ENCODE results near the gene AP1B1.

Gene AP1B1

GRCh38 chr22:29328566-29329500 lies 59.5 kb downstream of the AP1B1 start:
- Histone ChIP-seq H3K36me3 (replicated peaks) (peaks cover 27% of the 10 kb centered on the region), H3K9me3 (no peaks in the 10 kb centered on the region), H3K27me3 (ENCODE audit: low read depth) (no peaks in the 10 kb centered on the region), H3K4me1 (no peaks in the 10 kb centered on the region), H3K4me3 (no peak overlapping the region)
- in situ Hi-C loops (cut with MboI; ENCODE audit: low sequenced_read_pairs), result no loop called here
- DNase-seq (ENCODE audit: low spot score in 2 of 2), result no peak

- H3K4me1 ChIP-seq, result no peaks in the 10 kb centered on the region
- H3K27me3 ChIP-seq (ENCODE audit: low read depth), result no peaks in the 10 kb centered on the region
- no peak overlapping the region for H3K4me3 ChIP-seq
- no peak for DNase-seq (ENCODE audit: low spot score in 2 of 2)
- in situ Hi-C loops (cut with MboI; ENCODE audit: low sequenced_read_pairs), result no loop called here
- H3K9me3 ChIP-seq, result no peaks in the 10 kb centered on the region
- peaks cover 24% of the 10 kb centered on the region for H3K36me3 ChIP-seq (replicated peaks)
These were observed 60.3 kb downstream of the AP1B1 start for GRCh38 chr22:29328055-29328454.

GRCh38 chr22:29327089-29327764 lies 61.1 kb downstream of the AP1B1 start:
- Histone ChIP-seq H3K4me1 (no peaks in the 10 kb centered on the region), H3K27me3 (ENCODE audit: low read depth) (no peaks in the 10 kb centered on the region), H3K4me3 (no peak overlapping the region), H3K9me3 (no peaks in the 10 kb centered on the region), H3K36me3 (replicated peaks) (peaks cover 24% of the 10 kb centered on the region)
- DNase-seq (ENCODE audit: low spot score in 2 of 2), result no peak
- in situ Hi-C loops (cut with MboI; ENCODE audit: low sequenced_read_pairs), result no loop called here

GRCh38 chr22:29326481-29326880 lies 61.9 kb downstream of the AP1B1 start:
- Histone ChIP-seq H3K36me3 (replicated peaks) (peaks cover 24% of the 10 kb centered on the region), H3K4me3 (no peak overlapping the region), H3K27me3 (ENCODE audit: low read depth) (no peaks in the 10 kb centered on the region), H3K9me3 (no peaks in the 10 kb centered on the region), H3K4me1 (no peaks in the 10 kb centered on the region)
- in situ Hi-C loops (cut with MboI; ENCODE audit: low sequenced_read_pairs), result no loop called here
- DNase-seq (ENCODE audit: low spot score in 2 of 2), result no peak

GRCh38 chr22:29325785-29326315 lies 62.5 kb downstream of the AP1B1 start:
- H3K36me3 ChIP-seq (replicated peaks), result peaks cover 24% of the 10 kb centered on the region
- no peak overlapping the region for H3K4me3 ChIP-seq
- no peaks in the 10 kb centered on the region for H3K4me1 ChIP-seq
- in situ Hi-C loops (cut with MboI; ENCODE audit: low sequenced_read_pairs), result no loop called here
- no peaks in the 10 kb centered on the region for H3K9me3 ChIP-seq
- DNase-seq (ENCODE audit: low spot score in 2 of 2), result no peak
- H3K27me3 ChIP-seq (ENCODE audit: low read depth), result no peaks in the 10 kb centered on the region

GRCh38 chr22:29325356-29325755 lies 63.0 kb downstream of the AP1B1 start:
- in situ Hi-C loops (cut with MboI; ENCODE audit: low sequenced_read_pairs), result no loop called here
- DNase-seq (ENCODE audit: low spot score in 2 of 2), result no peak
- H3K4me3 ChIP-seq, result no peak overlapping the region
- H3K9me3 ChIP-seq, result no peaks in the 10 kb centered on the region
- H3K4me1 ChIP-seq, result no peaks in the 10 kb centered on the region
- no peaks in the 10 kb centered on the region for H3K27me3 ChIP-seq (ENCODE audit: low read depth)
- H3K36me3 ChIP-seq (replicated peaks), result peaks cover 24% of the 10 kb centered on the region

- Histone ChIP-seq H3K36me3 (replicated peaks) (peaks cover 14% of the 10 kb centered on the region), H3K4me3 (no peak overlapping the region), H3K4me1 (no peaks in the 10 kb centered on the region), H3K27me3 (ENCODE audit: low read depth) (no peaks in the 10 kb centered on the region), H3K9me3 (no peaks in the 10 kb centered on the region)
- in situ Hi-C loops (cut with MboI; ENCODE audit: low sequenced_read_pairs), result no loop called here
- DNase-seq (ENCODE audit: low spot score in 2 of 2), result no peak
These were observed 64.7 kb downstream of the AP1B1 start for GRCh38 chr22:29323641-29324040.

- Histone ChIP-seq H3K4me1 (no peaks in the 10 kb centered on the region), H3K36me3 (replicated peaks) (no peaks in the 10 kb centered on the region), H3K27me3 (ENCODE audit: low read depth) (no peaks in the 10 kb centered on the region), H3K4me3 (no peak overlapping the region), H3K9me3 (no peaks in the 10 kb centered on the region)
- in situ Hi-C loops (cut with MboI; ENCODE audit: low sequenced_read_pairs), result no loop called here
- DNase-seq (ENCODE audit: low spot score in 2 of 2), result no peak
These were observed 67.8 kb downstream of the AP1B1 start for GRCh38 chr22:29320546-29320945.

- Histone ChIP-seq H3K9me3 (no peaks in the 10 kb centered on the region), H3K4me1 (no peaks in the 10 kb centered on the region), H3K36me3 (replicated peaks) (no peaks in the 10 kb centered on the region), H3K4me3 (no peak overlapping the region), H3K27me3 (ENCODE audit: low read depth) (peaks cover 10% of the 10 kb centered on the region)
- in situ Hi-C loops (cut with MboI; ENCODE audit: low sequenced_read_pairs), result no loop called here
- DNase-seq (ENCODE audit: low spot score in 2 of 2), result no peak
These were observed 69.3 kb downstream of the AP1B1 start for GRCh38 chr22:29319072-29319471.

- no peaks in the 10 kb centered on the region for H3K4me1 ChIP-seq
- no peak overlapping the region for H3K4me3 ChIP-seq
- no peak for DNase-seq (ENCODE audit: low spot score in 2 of 2)
- no peaks in the 10 kb centered on the region for H3K9me3 ChIP-seq
- H3K27me3 ChIP-seq (ENCODE audit: low read depth), result peaks cover 11% of the 10 kb centered on the region
- no peaks in the 10 kb centered on the region for H3K36me3 ChIP-seq (replicated peaks)
- in situ Hi-C loops (cut with MboI; ENCODE audit: low sequenced_read_pairs), result no loop called here
These were observed 70.4 kb downstream of the AP1B1 start for GRCh38 chr22:29317827-29318454.

GRCh38 chr22:29316141-29316828 lies 72.1 kb downstream of the AP1B1 start:
- in situ Hi-C loops (cut with MboI; ENCODE audit: low sequenced_read_pairs), result no loop called here
- H3K27me3 ChIP-seq (ENCODE audit: low read depth), result peaks cover 11% of the 10 kb centered on the region
- no peaks in the 10 kb centered on the region for H3K9me3 ChIP-seq
- no peaks in the 10 kb centered on the region for H3K36me3 ChIP-seq (replicated peaks)
- DNase-seq (ENCODE audit: low spot score in 2 of 2), result no peak
- H3K4me3 ChIP-seq, result no peak overlapping the region
- no peaks in the 10 kb centered on the region for H3K4me1 ChIP-seq

GRCh38 chr22:29315286-29316140 lies 72.9 kb downstream of the AP1B1 start, which contains the start of gene RASL10A:
TSS of gene RASL10A (minus strand) at chr22:29315697. CDS start at chr22:29315246, 451 bp downstream.
- peak within 1 kb of the TSS; percentile 3 for H3K4me3 ChIP-seq
- in situ Hi-C loops (cut with MboI; ENCODE audit: low sequenced_read_pairs), result no loop called here
- no peaks in the 10 kb centered on the region for H3K9me3 ChIP-seq
- no peaks in the 10 kb centered on the region for H3K4me1 ChIP-seq
- H3K27me3 ChIP-seq (ENCODE audit: low read depth), result peaks cover 11% of the 10 kb centered on the region
- no peak for DNase-seq (ENCODE audit: low spot score in 2 of 2)
- H3K36me3 ChIP-seq (replicated peaks), result no peaks in the 10 kb centered on the region

All from HAP-1 (cell line).